ENCODE measurements around the gene DTL.

Gene DTL

DNA sequence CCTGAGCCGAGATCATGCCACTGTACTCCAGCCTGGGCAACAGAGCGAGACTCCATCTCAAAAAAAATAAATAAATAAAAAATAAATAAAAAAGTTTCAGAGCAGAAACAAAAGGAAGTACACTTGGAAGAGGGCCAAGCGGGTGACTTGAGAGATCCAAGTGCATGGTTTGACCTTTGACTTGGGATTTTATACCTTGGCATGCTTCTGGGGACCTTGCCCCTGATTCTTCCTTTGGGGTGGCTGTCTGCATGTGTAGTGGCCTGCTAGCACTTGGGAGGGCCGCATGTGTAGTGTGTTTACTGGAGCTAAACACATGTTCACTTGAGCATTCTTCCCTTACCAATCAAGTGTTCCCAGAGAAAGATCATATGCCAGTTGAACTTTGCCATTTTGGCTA, 114.0 kb downstream of the DTL start:
- H3K4me3 ChIP-seq (ENCODE audit: low read depth, low read length) = no peak overlapping the region
- TF ChIP-seq, protein P1, sequence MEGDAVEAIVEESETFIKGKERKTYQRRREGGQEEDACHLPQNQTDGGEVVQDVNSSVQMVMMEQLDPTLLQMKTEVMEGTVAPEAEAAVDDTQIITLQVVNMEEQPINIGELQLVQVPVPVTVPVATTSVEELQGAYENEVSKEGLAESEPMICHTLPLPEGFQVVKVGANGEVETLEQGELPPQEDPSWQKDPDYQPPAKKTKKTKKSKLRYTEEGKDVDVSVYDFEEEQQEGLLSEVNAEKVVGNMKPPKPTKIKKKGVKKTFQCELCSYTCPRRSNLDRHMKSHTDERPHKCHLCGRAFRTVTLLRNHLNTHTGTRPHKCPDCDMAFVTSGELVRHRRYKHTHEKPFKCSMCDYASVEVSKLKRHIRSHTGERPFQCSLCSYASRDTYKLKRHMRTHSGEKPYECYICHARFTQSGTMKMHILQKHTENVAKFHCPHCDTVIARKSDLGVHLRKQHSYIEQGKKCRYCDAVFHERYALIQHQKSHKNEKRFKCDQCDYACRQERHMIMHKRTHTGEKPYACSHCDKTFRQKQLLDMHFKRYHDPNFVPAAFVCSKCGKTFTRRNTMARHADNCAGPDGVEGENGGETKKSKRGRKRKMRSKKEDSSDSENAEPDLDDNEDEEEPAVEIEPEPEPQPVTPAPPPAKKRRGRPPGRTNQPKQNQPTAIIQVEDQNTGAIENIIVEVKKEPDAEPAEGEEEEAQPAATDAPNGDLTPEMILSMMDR (IDR thresholded peaks at IDR 0.05; ENCODE audit: insufficient read depth, low read depth, low read length, missing control alignments) = no peak
- no peak for DNase-seq (ENCODE audit: low read depth)

DNA sequence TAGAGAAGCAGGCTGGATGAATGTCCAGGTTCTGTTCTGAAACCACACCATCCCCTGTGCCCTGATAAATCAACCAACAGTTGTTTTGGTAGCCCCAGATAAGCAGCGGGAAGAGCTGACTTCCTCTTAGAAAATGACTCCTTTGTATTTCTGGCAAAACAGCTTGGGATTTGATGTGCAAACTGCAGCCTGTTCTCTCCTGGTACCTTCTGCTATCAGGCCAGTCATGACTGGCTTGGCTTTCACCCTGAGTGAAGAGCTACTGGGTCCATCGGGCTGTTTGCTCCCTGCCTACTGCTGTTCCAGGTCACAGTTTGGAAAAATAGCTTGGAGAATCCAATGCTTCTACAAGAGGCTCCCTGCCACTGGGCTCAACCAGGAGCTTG, 116.8 kb downstream of the DTL start:
- TF ChIP-seq, protein P1 (IDR thresholded peaks at IDR 0.05; ENCODE audit: insufficient read depth, low read depth, low read length, missing control alignments) = no peak
- no peak for DNase-seq (ENCODE audit: low read depth)
- no peak overlapping the region for H3K4me3 ChIP-seq (ENCODE audit: low read depth, low read length)

DNA sequence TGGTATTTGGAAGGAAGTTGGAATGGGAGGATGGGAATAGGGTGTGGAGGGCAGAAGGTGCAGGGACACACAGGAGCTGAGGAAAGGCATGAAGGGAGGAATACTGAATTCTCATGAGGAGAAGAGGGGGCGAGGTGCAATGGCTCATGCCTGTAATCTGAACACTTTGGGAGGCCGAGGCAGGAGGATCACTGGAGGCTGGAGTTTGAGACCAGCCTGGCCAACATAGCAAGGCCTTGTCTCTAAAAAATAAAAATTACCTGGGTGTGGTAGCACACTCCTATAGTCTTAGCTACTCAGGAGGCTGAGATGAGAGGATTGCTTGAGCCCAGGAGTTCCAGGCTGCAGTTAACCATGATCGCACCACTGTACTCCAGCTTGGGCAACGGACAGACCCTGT, 117.3 kb downstream of the DTL start:
- DNase-seq (ENCODE audit: low read depth) = no peak
- TF ChIP-seq, protein P1 (IDR thresholded peaks at IDR 0.05; ENCODE audit: insufficient read depth, low read depth, low read length, missing control alignments) = no peak
- no peak overlapping the region for H3K4me3 ChIP-seq (ENCODE audit: low read depth, low read length)

DNA sequence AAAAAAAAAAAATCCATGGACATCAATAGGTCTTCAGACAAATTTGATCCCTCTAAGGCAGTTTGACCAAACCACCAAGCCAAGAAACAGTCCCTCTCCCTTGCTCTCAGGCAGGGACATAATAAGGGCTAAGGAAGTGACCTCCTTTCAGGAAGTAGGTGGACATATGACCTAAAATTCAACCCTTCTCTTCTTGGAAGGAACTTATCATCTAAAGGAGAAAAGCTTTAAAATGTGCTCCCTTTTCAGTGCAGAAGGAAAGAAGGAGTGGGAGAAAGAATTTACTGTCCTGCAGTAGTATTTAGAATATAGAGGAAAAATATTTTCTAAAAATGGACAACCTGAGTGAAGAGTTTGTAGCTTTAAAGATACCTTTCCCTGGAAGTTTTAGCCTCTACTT, 118.1 kb downstream of the DTL start:
- no peak overlapping the region for H3K4me3 ChIP-seq (ENCODE audit: low read depth, low read length)
- TF ChIP-seq, protein P1 (IDR thresholded peaks at IDR 0.05; ENCODE audit: insufficient read depth, low read depth, low read length, missing control alignments) = no peak
- DNase-seq (ENCODE audit: low read depth) = no peak

All from GM12865 (cell line).